ENCODE measurements around the gene COL15A1.

DNA sequence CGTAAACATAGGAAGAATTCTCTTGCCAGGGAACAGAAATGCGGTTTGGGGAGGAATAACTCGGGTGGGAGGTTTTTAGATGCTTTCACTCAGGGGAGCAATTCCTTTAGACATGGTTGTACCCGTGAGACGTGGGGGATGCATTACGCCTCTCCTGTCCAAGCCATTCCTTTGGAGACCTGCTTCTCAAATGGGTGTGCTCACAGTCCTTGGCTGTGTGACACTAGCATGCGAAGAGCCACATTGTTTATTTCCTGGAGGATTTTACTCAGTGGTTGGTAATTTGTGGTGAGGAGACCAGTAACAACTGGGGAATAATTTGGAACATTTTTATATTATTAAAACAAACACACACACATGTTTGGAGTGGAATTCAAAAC is 18.5 kb downstream of the COL15A1 start:
- TF ChIP-seq, protein P1, sequence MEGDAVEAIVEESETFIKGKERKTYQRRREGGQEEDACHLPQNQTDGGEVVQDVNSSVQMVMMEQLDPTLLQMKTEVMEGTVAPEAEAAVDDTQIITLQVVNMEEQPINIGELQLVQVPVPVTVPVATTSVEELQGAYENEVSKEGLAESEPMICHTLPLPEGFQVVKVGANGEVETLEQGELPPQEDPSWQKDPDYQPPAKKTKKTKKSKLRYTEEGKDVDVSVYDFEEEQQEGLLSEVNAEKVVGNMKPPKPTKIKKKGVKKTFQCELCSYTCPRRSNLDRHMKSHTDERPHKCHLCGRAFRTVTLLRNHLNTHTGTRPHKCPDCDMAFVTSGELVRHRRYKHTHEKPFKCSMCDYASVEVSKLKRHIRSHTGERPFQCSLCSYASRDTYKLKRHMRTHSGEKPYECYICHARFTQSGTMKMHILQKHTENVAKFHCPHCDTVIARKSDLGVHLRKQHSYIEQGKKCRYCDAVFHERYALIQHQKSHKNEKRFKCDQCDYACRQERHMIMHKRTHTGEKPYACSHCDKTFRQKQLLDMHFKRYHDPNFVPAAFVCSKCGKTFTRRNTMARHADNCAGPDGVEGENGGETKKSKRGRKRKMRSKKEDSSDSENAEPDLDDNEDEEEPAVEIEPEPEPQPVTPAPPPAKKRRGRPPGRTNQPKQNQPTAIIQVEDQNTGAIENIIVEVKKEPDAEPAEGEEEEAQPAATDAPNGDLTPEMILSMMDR (IDR thresholded peaks at IDR 0.05; ENCODE audit: low read depth, low read length): no peak
- no peak for TF ChIP-seq EZH2phosphoT487 (IDR thresholded peaks at IDR 0.05; ENCODE audit: low read depth)
